Endometrial microvascular endothelial cells (primary cell): ENCODE data around the gene ULK1. TPM values are rescaled to one million over a fixed set of nuclear protein-coding genes. Genes with fewer than 3 reads are reported as not detected.
"Not testable (repeated sequence)": the region's sequence is repeated elsewhere in the genome, so short reads cannot be mapped to it uniquely, and the experiment has no call there.

Source experiments
- in situ Hi-C: cut with HindIII; loops from 2 replicates; pipeline ENCODE4 v1.10.0; 2017; ENCODE audit warnings: low sequenced_read_pairs, low pct_unique_long_range_greater_than_20kb; ENCODE audit errors: inconsistent ontology term
- total RNA-seq: library from RNA; depleted of rRNA; stranded (reverse); fragments of >200 nt; gene quantifications from one replicate; pipeline ENCODE4 v1.2.3, GENCODE V29; 2015; ENCODE audit errors: inconsistent ontology term

The ULK1 gene
- total RNA-seq, 1 donor from 2014 or later, result 4.2 TPM

DNA sequence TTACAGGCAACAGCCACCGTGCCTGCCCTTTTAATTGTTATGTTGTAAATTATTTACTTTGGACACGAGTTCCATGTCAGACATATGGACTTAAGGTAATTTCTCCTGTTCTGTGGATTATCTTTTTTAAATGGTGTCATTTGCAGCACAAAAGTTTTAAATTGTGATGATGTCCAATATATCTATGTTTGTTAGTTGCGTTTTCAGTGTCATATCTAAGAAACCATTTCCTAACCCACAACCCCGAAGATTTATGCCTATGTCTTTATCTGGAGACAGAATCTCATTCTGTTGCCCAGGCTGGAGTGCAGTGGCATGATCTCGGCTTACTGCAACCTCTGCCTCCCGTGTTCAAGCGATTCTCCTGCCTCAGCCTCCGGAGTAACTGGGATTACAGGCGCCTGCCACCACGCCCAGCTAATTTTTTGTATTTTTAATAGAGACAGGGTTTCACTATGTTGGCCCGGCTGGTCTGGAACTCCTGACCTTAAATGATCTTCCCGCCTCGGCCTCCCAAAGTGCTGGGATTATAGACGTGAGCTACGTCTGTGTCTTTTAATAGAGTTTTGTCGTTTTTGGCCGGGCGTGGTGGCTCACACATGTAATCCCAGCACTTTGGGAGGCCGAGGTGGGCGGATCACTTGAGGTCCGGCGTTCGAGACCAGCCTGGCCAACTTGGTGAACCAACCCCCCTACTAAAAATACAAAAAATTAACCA, 54.5 kb downstream of the ULK1 start:
- in situ Hi-C loops, result not testable (repeated sequence)

DNA sequence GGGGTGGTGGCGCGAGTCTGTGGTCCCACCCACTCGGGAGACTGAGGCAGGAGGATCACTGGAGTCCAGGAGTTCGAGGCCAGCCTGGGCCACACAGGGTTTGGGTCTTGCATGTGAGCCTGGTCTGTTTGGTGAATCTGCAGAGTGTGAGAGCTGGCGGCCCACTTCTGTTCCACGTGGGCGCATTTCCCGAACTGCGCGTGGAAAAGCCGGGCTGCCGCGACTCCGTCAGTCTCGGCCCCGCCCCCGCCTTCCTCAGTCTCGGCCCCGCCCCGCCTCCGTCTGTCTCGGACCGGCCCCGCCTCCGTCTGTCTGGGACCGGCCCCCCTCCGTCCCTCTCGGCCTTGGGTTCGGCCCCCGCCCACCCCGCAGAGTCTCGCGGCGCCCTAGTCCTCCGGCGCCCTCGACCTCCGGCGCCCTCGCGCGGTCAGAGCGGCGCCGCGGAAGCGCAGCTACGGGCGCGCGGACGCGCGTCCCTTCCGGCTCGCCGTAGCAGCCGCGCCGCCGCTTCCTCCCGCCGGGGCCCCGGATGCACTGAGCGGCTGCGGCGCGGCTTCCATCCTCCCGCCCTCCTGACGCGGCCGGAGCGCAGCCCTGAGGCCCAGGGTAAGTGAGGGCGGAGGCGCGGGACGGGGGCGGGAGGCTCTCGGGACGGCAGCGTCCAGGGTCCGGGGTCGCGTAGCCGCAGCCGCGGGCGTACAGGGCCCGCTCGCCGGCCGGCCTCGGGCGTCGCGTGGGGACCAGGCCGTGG, 55.2 kb downstream of the ULK1 start, which contains the start of gene EP400:
EP400 (plus strand) TSS at position 512 of the 751 bp plus-strand sequence. CDS start 10,678 bp downstream, outside the sequence.
- in situ Hi-C loops, result no loop called here

DNA sequence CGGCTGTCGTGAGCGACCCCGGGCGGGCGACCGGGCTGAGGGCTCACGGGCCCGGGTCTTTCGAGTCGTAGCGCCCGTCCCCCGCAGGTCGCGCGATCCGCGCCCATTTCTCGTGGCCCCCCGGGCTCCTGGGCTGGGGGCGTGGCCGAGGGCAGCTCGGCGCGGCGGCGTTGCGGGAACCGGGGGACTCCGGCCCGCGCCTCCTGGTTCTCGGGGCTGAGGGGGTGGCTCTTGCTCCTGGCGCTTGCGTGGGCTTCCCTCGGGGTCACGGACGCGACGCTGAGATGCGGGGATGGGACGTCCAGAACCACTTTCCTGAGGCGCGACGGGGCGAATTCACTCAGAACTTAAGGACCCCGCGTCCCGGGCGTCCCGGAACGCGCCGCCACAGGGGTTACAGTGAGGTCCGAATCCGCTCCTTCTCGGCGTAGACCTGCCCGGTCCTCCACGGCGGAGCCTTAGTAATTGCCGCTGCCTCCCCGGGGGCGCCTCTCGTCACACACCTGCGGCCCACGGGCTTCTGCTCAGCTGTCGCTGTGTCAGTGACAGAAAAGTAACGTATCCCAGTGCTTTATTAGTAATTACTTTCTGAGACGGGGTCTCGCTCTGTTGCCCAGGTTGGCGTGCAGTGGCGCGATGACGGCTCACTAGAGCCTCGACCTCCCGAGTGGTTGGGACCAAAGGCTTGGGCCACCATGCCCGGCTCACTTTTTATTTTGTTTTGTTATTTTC, 55.9 kb downstream of the ULK1 start:
- in situ Hi-C loops, result no loop called here

DNA sequence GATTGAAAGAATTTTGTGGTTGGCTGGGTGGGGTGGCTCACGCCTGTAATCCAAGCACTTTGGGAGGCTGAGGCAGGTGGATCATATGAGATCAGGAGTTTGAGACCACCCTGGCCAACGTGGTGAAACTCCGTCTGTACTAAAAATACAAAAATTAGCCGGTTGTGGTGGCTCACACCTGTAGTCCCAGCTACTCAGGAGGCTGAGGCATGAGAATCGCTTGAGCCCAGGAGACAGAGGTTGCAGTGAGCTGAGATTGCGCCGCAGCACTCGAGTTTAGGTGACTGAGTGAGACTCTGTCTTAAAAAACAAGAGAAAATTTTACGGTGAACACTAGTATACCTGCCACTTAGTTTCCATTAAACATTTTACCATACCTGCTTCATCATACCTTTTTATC, 59.4 kb downstream of the ULK1 start:
- in situ Hi-C loops, result not testable (repeated sequence)

DNA sequence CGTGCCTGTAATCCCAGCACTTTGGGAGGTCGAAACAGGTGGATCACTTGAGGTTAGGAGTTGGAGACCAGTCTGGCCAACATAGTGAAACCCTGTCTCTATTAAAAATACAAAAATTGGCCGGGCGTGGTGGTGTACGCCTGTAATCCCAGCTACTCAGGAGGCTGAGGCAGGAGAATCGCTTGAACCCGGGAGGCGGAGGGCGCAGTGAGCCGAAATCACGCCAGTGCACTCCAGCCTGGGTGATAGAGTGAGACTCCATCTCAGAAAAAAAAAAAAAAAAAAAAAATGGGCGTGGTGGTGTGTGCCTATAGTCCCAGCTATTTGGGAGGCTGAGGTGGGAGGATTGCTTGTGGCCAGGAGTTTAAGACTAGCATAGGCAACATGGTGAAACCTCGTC, 60.0 kb downstream of the ULK1 start:
- in situ Hi-C loops, result not testable (repeated sequence)

DNA sequence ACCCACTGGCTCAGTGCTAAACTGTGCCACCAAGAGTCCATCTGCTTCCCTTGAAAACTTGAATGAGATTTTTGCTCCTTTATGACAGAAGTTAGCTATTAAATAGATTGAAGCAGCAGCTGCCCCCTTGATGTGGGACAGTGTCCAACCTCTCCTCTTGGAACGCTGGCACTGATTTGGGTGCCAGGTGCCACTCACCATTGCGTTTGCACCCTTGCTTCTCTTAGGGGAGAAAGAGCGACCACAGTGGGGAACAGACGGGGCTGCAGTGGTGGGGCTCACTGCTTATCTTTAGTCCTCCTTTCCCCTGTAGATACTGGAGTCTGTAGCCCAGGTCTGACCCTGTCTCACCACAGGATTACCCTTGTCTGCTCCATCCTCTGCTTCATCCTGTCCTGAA, 64.7 kb downstream of the ULK1 start:
- in situ Hi-C loops, result no loop called here

DNA sequence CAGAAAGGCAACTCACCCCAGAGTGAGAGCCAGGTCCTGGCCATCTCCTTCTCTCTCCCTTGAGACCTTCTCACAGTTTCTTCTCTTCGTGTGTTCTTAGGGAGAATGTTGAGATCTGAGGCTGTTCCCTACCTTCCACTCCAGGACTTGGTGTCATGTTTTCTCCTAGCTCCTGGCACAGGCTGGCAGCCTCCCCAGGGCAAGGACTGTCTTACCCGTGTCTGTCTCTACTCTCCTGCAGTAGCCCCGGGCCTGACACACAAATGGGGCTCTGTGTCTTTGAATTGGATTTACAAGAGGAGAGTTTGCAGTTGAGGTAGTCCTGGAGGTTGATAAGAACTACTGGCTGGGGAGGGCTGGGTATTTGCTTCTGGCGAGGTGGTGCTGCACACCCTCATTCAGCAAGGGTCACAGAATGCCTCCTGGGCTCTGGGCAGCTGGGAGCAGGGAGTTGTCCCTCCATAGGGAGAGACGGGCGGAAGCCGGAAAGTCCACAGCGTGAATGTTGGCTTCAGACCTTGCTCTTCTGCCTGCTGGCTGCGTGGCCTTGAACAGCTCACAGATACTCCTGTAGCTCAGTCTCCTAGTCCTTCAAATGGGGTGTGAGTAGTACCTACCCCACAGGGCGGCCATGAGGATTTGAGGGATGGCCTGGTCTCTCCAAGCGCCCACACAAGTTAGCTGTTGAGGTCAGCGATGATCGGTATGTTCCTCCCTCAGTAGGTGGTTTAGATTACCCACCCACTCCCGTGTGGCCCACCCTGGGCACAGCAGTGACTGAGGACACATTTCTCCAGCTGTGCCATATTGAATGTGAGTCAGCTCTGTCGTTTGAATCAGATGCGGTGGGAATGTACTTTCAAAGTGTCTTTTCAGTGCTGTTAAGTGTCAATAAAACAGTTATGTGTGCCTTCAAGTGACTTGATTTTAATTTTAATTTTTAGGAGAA, 65.5 kb downstream of the ULK1 start:
- in situ Hi-C loops, result no loop called here

DNA sequence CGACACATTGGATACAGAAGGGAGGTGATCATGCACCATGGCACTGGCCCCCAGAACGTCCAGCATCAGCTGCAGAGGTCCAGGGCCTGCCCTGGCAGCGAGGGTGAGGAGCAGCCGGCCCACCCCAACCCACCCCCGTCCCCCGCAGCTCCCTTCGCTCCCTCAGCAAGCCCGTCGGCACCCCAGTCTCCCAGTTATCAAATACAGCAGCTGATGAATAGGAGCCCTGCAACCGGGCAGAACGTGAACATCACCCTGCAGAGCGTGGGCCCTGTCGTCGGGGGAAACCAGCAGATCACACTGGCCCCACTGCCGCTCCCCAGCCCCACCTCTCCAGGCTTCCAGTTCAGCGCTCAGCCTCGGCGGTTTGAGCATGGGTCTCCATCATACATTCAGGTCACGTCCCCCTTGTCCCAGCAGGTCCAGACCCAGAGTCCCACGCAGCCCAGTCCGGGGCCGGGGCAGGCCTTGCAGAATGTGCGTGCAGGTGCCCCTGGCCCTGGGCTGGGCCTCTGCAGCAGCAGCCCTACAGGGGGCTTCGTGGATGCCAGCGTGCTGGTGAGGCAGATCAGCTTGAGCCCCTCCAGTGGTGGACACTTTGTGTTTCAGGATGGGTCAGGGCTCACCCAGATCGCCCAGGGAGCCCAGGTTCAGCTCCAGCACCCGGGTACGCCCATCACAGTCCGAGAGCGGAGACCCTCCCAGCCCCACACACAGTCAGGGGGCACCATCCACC, 66.3 kb downstream of the ULK1 start:
- in situ Hi-C loops, result not testable (repeated sequence)

DNA sequence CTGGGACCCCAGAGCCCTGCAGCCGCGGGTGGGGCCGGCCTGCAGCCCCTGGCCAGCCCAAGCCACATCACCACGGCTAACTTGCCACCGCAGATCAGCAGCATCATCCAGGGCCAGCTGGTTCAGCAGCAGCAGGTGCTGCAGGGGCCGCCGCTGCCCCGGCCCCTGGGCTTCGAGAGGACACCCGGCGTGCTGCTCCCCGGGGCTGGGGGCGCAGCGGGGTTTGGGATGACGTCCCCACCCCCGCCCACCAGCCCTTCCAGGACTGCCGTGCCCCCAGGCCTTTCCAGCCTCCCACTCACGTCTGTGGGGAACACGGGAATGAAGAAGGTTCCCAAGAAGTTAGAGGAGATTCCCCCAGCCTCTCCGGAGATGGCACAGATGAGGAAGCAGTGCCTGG, 66.9 kb downstream of the ULK1 start:
- in situ Hi-C loops, result not testable (repeated sequence)

DNA sequence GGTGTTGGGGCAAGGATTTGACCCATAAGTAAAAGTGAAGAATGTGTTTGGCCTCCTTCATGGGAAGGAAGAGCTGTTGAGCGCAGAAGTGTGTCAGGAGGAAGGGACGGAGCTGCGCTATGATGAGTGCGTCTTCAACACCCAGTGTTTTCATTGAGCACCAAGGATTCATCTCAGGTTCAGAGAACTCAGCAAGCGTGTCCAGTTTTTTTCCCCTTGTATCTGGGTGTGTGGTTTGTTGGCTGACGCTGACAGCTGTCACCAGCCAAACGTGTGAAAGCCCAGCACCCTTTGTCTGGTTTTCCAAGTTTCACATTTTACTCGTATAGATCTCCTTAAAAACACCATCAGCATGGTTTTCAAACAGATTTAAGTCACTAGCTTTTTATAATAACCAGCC, 67.6 kb downstream of the ULK1 start:
- in situ Hi-C loops, result no loop called here

DNA sequence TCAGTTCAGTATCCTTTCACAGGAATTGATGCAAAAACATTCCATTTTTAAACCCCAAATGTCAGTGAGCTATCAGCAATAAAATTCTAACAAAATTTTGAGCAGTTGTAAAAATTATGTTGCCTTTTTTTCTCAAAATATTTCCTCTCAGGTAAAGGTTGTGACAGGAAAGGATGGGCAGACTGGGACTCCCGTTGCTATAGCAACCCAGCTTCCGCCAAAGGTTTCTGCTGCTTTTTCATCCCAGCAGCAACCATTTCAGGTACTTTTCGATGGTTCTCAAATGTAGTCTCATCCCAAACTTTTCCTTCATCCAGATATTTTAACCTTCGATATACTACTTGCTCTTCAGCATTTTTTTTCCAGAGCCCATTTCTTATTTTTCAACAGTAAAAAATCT, 69.0 kb downstream of the ULK1 start:
- in situ Hi-C loops, result no loop called here

DNA sequence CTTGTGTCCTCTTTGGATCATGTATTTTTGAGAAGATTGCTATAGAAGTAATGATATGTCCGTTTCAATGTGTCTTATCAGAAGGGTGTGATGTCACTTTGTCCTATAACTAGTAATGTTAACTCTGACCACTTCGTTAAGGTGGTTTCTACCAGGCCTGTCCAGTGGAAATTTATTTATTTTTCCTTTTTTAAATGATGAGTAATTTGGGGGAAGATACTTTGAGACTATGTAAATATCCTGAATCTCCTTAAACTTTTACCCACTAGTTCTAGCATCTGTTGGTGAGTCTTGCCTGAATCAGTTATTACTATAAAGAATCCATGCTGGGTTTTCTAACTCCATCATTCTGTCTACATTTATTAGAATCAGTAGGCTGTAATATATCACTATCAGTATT, 70.7 kb downstream of the ULK1 start:
- in situ Hi-C loops, result no loop called here

DNA sequence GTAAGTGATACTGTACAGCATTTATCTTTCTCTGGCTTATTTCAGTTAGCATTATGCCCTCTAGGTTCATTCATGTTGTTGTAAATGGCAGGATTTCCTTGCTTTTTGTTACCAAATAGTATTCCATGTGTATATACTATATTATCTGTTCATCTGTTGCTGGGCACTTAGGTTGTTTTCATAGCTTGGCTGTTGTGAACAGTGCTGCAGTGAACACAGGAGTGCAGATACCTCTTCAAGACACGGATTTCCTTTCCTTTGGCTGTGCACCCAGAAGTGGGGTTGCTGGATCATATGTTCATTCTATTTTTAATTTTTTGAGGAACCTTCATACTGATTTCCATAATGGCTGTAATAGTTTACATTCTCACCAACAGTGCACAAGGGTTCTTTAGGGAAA, 76.8 kb downstream of the ULK1 start:
- in situ Hi-C loops, result no loop called here

Other genes starting within 250 kb of the ULK1 start
- 17.6 TPM for gene SFSWAP, start 183.5 kb upstream of the ULK1 start, total RNA-seq
- 19.7 TPM for gene MMP17, start 66.2 kb upstream of the ULK1 start, total RNA-seq
- 27.0 TPM for gene PUS1, start 34.7 kb downstream of the ULK1 start, total RNA-seq
- 10.0 TPM for gene EP400, start 55.3 kb downstream of the ULK1 start, total RNA-seq
- 13.1 TPM for gene DDX51, start 249.7 kb downstream of the ULK1 start, total RNA-seq
- 31.8 TPM for gene NOC4L, start 249.8 kb downstream of the ULK1 start, total RNA-seq